Liver (tissue), 3 donors: ENCODE measurements around the gene OR52H1.

Experiments
- GABPA ChIP-seq, 2 donors: IDR thresholded peaks in 1 of 2; conservative IDR thresholded peaks in 1 of 2; 2 replicates each; pipeline ENCODE4 v1.6.1; 2016; ENCODE audit warnings: antibody characterized with exemption in 2 of 2, mild to moderate bottlenecking in 1 of 2, moderate library complexity in 1 of 2
- JUND ChIP-seq, 2 donors: IDR thresholded peaks; 2 replicates each; pipeline ENCODE4 v1.6.1; 2016; ENCODE audit warnings: antibody characterized with exemption in 2 of 2
- MAX ChIP-seq: IDR thresholded peaks from 2 replicates; pipeline ENCODE4 v1.6.1; 2016; ENCODE audit warnings: antibody characterized with exemption
- RAD21 ChIP-seq, 2 donors: IDR thresholded peaks; 2 replicates each; pipeline ENCODE4 v1.6.1; 2016; ENCODE audit warnings: antibody characterized with exemption in 2 of 2, mild to moderate bottlenecking in 2 of 2
- SP1 ChIP-seq: IDR thresholded peaks from 2 replicates; pipeline ENCODE4 v1.6.1; 2018; ENCODE audit warnings: antibody characterized with exemption, mild to moderate bottlenecking
- YY1 ChIP-seq: IDR thresholded peaks from 2 replicates; pipeline ENCODE4 v1.6.1; 2016; ENCODE audit warnings: antibody characterized with exemption, mild to moderate bottlenecking
- TF ChIP-seq, protein P1 (sequence below): fragments of 150-350 bp; IDR thresholded peaks from 2 replicates; pipeline ENCODE4 v1.5.1; 2017; ENCODE audit warnings: improper control_type of control experiment, low read depth, low read length; ENCODE audit not compliant: missing input control
- TF ChIP-seq, protein P2 (sequence below): IDR thresholded peaks from 2 replicates; pipeline ENCODE4 v1.6.1; 2016; ENCODE audit warnings: antibody characterized with exemption, mild to moderate bottlenecking
- donor health status: healthy.
- donor health status: healthy.

DNA sequence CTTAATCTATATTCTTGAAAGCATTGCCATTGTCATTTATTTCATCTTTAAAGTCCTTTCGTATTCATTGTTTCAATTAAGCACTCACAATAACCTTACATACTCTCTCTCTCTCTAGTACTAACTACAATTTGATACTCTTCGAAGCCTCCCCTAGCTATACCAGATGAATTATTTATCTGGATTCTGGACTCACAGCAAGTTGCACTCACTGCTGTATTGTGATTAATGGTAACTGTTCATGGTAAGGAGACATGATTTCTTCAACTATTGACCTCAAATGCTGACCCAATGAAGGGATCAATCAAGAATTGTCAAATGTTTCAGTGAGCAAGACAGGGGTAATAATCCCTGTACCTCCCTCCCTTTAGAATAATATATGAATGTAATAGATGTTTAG lies 26.3 kb upstream of the OR52H1 start:
- TF ChIP-seq, protein P1, sequence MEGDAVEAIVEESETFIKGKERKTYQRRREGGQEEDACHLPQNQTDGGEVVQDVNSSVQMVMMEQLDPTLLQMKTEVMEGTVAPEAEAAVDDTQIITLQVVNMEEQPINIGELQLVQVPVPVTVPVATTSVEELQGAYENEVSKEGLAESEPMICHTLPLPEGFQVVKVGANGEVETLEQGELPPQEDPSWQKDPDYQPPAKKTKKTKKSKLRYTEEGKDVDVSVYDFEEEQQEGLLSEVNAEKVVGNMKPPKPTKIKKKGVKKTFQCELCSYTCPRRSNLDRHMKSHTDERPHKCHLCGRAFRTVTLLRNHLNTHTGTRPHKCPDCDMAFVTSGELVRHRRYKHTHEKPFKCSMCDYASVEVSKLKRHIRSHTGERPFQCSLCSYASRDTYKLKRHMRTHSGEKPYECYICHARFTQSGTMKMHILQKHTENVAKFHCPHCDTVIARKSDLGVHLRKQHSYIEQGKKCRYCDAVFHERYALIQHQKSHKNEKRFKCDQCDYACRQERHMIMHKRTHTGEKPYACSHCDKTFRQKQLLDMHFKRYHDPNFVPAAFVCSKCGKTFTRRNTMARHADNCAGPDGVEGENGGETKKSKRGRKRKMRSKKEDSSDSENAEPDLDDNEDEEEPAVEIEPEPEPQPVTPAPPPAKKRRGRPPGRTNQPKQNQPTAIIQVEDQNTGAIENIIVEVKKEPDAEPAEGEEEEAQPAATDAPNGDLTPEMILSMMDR: no peak
- TF ChIP-seq YY1: no peak
- TF ChIP-seq, protein P2, sequence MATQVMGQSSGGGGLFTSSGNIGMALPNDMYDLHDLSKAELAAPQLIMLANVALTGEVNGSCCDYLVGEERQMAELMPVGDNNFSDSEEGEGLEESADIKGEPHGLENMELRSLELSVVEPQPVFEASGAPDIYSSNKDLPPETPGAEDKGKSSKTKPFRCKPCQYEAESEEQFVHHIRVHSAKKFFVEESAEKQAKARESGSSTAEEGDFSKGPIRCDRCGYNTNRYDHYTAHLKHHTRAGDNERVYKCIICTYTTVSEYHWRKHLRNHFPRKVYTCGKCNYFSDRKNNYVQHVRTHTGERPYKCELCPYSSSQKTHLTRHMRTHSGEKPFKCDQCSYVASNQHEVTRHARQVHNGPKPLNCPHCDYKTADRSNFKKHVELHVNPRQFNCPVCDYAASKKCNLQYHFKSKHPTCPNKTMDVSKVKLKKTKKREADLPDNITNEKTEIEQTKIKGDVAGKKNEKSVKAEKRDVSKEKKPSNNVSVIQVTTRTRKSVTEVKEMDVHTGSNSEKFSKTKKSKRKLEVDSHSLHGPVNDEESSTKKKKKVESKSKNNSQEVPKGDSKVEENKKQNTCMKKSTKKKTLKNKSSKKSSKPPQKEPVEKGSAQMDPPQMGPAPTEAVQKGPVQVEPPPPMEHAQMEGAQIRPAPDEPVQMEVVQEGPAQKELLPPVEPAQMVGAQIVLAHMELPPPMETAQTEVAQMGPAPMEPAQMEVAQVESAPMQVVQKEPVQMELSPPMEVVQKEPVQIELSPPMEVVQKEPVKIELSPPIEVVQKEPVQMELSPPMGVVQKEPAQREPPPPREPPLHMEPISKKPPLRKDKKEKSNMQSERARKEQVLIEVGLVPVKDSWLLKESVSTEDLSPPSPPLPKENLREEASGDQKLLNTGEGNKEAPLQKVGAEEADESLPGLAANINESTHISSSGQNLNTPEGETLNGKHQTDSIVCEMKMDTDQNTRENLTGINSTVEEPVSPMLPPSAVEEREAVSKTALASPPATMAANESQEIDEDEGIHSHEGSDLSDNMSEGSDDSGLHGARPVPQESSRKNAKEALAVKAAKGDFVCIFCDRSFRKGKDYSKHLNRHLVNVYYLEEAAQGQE: no peak
- TF ChIP-seq JUND (IDR thresholded peaks at IDR 0.05): no peak
- no peak for TF ChIP-seq RAD21 (IDR thresholded peaks at IDR 0.05)
- no peak for TF ChIP-seq MAX
- TF ChIP-seq GABPA (IDR thresholded peaks at IDR 0.05 in 1 of 2, conservative IDR thresholded peaks at IDR 0.05 in 1 of 2): no peak
- no peak for TF ChIP-seq SP1
